Measurements from ENCODE around the gene SCGB1D1.

SCGB1D1 gene

GRCh38 chr11:62242021-62242420, 52.0 kb downstream of the SCGB1D1 start, which contains the start of gene SCGB1D2:
SCGB1D2 (plus strand) TSS chr11:62242239; CDS start chr11:62242308, 69 bp downstream.
- TF ChIP-seq TAF1 (IDR thresholded peaks at IDR 0.05; ENCODE audit: borderline replicate concordance, insufficient read depth, low read length) (no peak), SIN3A (IDR thresholded peaks at IDR 0.05; ENCODE audit: borderline replicate concordance, insufficient read depth, low read length) (no peak), REST (IDR thresholded peaks at IDR 0.05; ENCODE audit: insufficient read depth in 1 of 2, low read depth in 2 of 2, low read length in 2 of 2) (no peak), POLR2AphosphoS5 (IDR thresholded peaks at IDR 0.05; ENCODE audit: low read depth, low read length) (no peak), FOXP2 (optimal IDR thresholded peaks at IDR 0.05; ENCODE audit: borderline replicate concordance, extremely low read depth, extremely low read length, insufficient read depth) (no peak)

Measured in PFSK-1 (cell line).